Fibroblast of lung (primary cell): ENCODE measurements around the gene CAVIN1. TPM values are rescaled to one million over a fixed set of nuclear protein-coding genes. Genes with fewer than 3 reads are reported as not detected.
A peak's percentile ranks its signal among the peaks of the same experiment; 100 is the strongest.
"Not testable (repeated sequence)": the region's sequence is repeated elsewhere in the genome, so short reads cannot be mapped to it uniquely, and the experiment has no call there.

Experiments used
- DNase-seq, 2 donors: peaks; one replicate each; pipeline versions ENCODE4 v3.0.0 to v3.0.0-alpha.2; 2010; ENCODE audit warnings: low read depth in 2 of 2
- H2AFZ ChIP-seq: 2 replicates; pipeline ENCODE4 v1.5.1; 2012; ENCODE audit warnings: low read length, control low read depth, inconsistent platforms
- H3K27ac ChIP-seq: 2 replicates; pipeline ENCODE4 v1.5.1; 2011; ENCODE audit warnings: low read length, control low read depth; ENCODE audit not compliant: insufficient read depth
- H3K27me3 ChIP-seq: 2 replicates; pipeline ENCODE4 v1.5.1; 2011; ENCODE audit warnings: mild to moderate bottlenecking, low read length; ENCODE audit not compliant: control insufficient read depth, insufficient read depth
- H3K36me3 ChIP-seq: 2 replicates; pipeline ENCODE4 v1.5.1; 2011; ENCODE audit warnings: low read length; ENCODE audit not compliant: control insufficient read depth, insufficient read depth
- H3K4me1 ChIP-seq: 2 replicates; pipeline ENCODE4 v1.5.1; 2011; ENCODE audit warnings: low read length; ENCODE audit not compliant: control insufficient read depth, insufficient read depth; ENCODE audit errors: extremely low read depth
- H3K4me2 ChIP-seq: 2 replicates; pipeline ENCODE4 v1.5.1; 2011; ENCODE audit warnings: low read length, control low read depth; ENCODE audit not compliant: insufficient read depth; ENCODE audit errors: extremely low read depth
- H3K4me3 ChIP-seq, 4 experiments: fragments of 200-600 bp in 1 of 4; sonication (generic) in 1 of 4; replicated peaks in 1 of 4; 2 replicates each; pipeline ENCODE4 v1.5.1; 2011 to 2016; ENCODE audit warnings: low read length in 4 of 4, low read depth in 3 of 4, mild to moderate bottlenecking in 3 of 4, control low read depth in 2 of 4, inconsistent platforms in 1 of 4, mixed read lengths in 1 of 4; ENCODE audit not compliant: insufficient read depth in 1 of 4; ENCODE audit errors: control extremely low read depth in 1 of 4
- H3K79me2 ChIP-seq: 2 replicates; pipeline ENCODE4 v1.5.1; 2012; ENCODE audit warnings: mild to moderate bottlenecking, low read length, inconsistent platforms; ENCODE audit not compliant: control insufficient read depth, insufficient read depth
- H3K9ac ChIP-seq: 2 replicates; pipeline ENCODE4 v1.5.1; 2011; ENCODE audit warnings: mild to moderate bottlenecking, low read length, control low read depth; ENCODE audit not compliant: insufficient read depth
- H3K9me3 ChIP-seq: 2 replicates; pipeline ENCODE4 v1.5.1; 2012; ENCODE audit warnings: low read depth, low read length; ENCODE audit not compliant: control insufficient read depth, insufficient read depth
- H4K20me1 ChIP-seq: 2 replicates; pipeline ENCODE4 v1.5.1; 2011; ENCODE audit warnings: low read length; ENCODE audit not compliant: control insufficient read depth, insufficient read depth; ENCODE audit errors: extremely low read depth
- CTCF ChIP-seq, 2 donors: IDR thresholded peaks in 1 of 2; conservative IDR thresholded peaks in 1 of 2; 1 replicate in 1 of 2; 2 replicates in 1 of 2; pipeline ENCODE4 v1.5.1; 2011 to 2012; ENCODE audit warnings: low read length in 2 of 2, control low read depth in 1 of 2, inconsistent platforms in 1 of 2, low read depth in 1 of 2, mild to moderate bottlenecking in 1 of 2
- EZH2 ChIP-seq: IDR thresholded peaks from 2 replicates; pipeline ENCODE4 v1.5.1; 2012; ENCODE audit warnings: low read length, control low read depth, mild to moderate bottlenecking; ENCODE audit errors: missing control alignments
- polyA plus RNA-seq, 2 donors: library from polyadenylated mRNA; depleted of rRNA in 1 of 2; stranded (reverse) in 1 of 2; unstranded in 1 of 2; fragments of >200 nt; gene quantifications; 2 replicates each; pipeline ENCODE4 v1.2.1, GENCODE V29; 2011 to 2012; ENCODE audit warnings: missing spikeins in 1 of 2
- total RNA-seq: library from RNA; depleted of rRNA; stranded (reverse); fragments of >200 nt; gene quantifications from 2 replicates; pipeline ENCODE4 v1.2.1, GENCODE V29; 2014

Gene CAVIN1
- total and polyA plus RNA-seq, 2 donors (not counting 1 experiment from before 2014, with no cell fraction given) = 372 to 490 TPM

DNA sequence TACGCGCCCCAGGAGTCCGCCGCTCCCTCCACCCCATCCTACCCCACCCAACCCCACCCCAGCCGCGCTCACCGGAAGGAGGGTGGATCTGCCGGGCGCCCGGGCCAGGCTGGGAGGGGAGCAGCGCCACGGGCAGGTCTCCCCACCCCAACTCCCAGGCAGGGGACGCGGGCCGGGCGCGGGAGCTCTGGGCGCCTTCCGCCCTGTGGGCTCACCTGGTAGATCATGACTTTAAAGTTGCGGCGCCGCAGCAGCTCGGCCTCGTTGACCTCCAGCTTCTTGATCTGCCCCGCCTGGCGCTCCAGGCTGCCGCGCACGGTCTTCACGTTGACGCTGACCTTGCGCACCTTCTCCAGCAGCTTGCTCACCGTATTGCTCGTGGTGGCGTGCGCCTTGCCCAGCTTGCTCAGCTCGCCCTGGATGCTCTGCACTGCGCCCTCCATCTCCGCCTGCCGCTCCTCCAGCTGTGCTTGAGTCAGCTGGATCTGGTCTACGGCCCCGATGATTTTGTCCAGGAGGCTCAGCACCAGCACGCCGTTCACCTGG, 571 bp downstream of the CAVIN1 start:
- TF ChIP-seq EZH2 = no peak
- no peak for TF ChIP-seq CTCF (conservative IDR thresholded peaks at IDR 0.05 in 1 of 2, IDR thresholded peaks at IDR 0.05 in 1 of 2; ENCODE audit: low read depth in 1 of 2, low read length in 2 of 2)
- H3K4me3 ChIP-seq = peak overlapping the region; percentile 89 to 100 (median 98)
- peaks cover 58% of the 10 kb centered on the region for H3K79me2 ChIP-seq
- peak overlapping the region; percentile 95 for H3K9ac ChIP-seq
- peaks cover 5% of the 10 kb centered on the region for H3K4me1 ChIP-seq
- DNase-seq = peak in 1 of 2 donors; percentile 46
- no peaks in the 10 kb centered on the region for H3K27me3 ChIP-seq
- no peak overlapping the region for H2AFZ ChIP-seq
- H4K20me1 ChIP-seq = peaks cover 3% of the 10 kb centered on the region
- peaks cover 1% of the 10 kb centered on the region for H3K36me3 ChIP-seq
- H3K27ac ChIP-seq = peak overlapping the region; percentile 97
- no peaks in the 10 kb centered on the region for H3K9me3 ChIP-seq
- H3K4me2 ChIP-seq = no peak overlapping the region

GRCh38 chr17:42421507-42422338, 1.3 kb downstream of the CAVIN1 start:
- peak overlapping the region; percentile 97 for H3K27ac ChIP-seq
- H3K36me3 ChIP-seq = peaks cover 4% of the 10 kb centered on the region
- peak; percentile 49 to 86 for DNase-seq
- H2AFZ ChIP-seq = no peak overlapping the region
- peak overlapping the region; percentile 89 to 100 (median 98) for H3K4me3 ChIP-seq
- peaks cover 7% of the 10 kb centered on the region for H3K4me1 ChIP-seq
- no peaks in the 10 kb centered on the region for H3K9me3 ChIP-seq
- H3K4me2 ChIP-seq = peak overlapping the region; percentile 97
- no peaks in the 10 kb centered on the region for H3K27me3 ChIP-seq
- TF ChIP-seq EZH2 (no peak), CTCF (conservative IDR thresholded peaks at IDR 0.05 in 1 of 2, IDR thresholded peaks at IDR 0.05 in 1 of 2; ENCODE audit: low read depth in 1 of 2, low read length in 2 of 2) (no peak)
- peaks cover 8% of the 10 kb centered on the region for H4K20me1 ChIP-seq
- H3K79me2 ChIP-seq = peaks cover 65% of the 10 kb centered on the region
- peak overlapping the region; percentile 95 for H3K9ac ChIP-seq

- no peaks in the 10 kb centered on the region for H3K9me3 ChIP-seq
- H3K4me1 ChIP-seq = peaks cover 10% of the 10 kb centered on the region
- H3K27me3 ChIP-seq = no peaks in the 10 kb centered on the region
- H4K20me1 ChIP-seq = peaks cover 10% of the 10 kb centered on the region
- peak overlapping the region; percentile 95 for H3K9ac ChIP-seq
- H3K79me2 ChIP-seq = peaks cover 71% of the 10 kb centered on the region
- DNase-seq = no peak
- peak overlapping the region; percentile 97 for H3K4me2 ChIP-seq
- H3K4me3 ChIP-seq = peak overlapping the region; percentile 89 to 100 (median 98)
- H3K36me3 ChIP-seq = peaks cover 7% of the 10 kb centered on the region
- H3K27ac ChIP-seq = peak overlapping the region; percentile 97
- no peak overlapping the region for H2AFZ ChIP-seq
- no peak for TF ChIP-seq EZH2
- TF ChIP-seq CTCF (conservative IDR thresholded peaks at IDR 0.05 in 1 of 2, IDR thresholded peaks at IDR 0.05 in 1 of 2; ENCODE audit: low read depth in 1 of 2, low read length in 2 of 2) = no peak
Measured at GRCh38 chr17:42421136-42421506, 1.9 kb downstream of the CAVIN1 start.

GRCh38 chr17:42417981-42418380, 5.1 kb downstream of the CAVIN1 start:
- not testable (repeated sequence) for H3K4me3 ChIP-seq, H3K27ac ChIP-seq, H3K9ac ChIP-seq, H2AFZ ChIP-seq, H3K36me3 ChIP-seq, H3K9me3 ChIP-seq, H3K4me2 ChIP-seq, H3K27me3 ChIP-seq, DNase-seq
- H4K20me1 ChIP-seq = peaks cover 13% of the 10 kb centered on the region
- H3K4me1 ChIP-seq = peaks cover 29% of the 10 kb centered on the region
- peaks cover 99% of the 10 kb centered on the region for H3K79me2 ChIP-seq
